ENCODE measurements around the gene LCT.

The LCT gene

DNA sequence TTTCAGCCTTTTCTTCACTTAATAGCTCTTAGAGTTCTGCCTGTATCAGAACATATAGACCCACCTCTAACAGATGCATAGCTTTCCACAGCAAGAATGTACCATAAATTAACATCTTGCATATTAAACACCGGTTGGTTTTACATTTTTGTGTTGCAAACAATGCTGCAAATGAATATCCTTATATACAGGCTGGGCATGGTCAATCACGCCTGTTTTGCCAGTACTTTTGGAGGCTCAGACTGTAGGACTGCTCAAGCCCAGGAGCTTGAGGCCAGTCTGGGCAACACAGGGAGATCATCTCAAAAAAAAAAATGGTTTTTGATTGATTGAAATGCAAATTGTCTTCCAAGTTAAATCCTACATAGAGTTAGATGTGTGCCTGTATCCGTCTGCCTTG is 1.5 kb upstream of the LCT start:
- no peaks in the 10 kb centered on the region for H3K9me3 ChIP-seq (ENCODE audit: severe bottlenecking)
- DNase-seq (ENCODE audit: low spot score) (no peak), ATAC-seq (ENCODE audit: low read depth) (no peak)
- H3K27me3 ChIP-seq (ENCODE audit: insufficient read depth, poor library complexity, severe bottlenecking) = no peaks in the 10 kb centered on the region
- TF ChIP-seq, protein P1, sequence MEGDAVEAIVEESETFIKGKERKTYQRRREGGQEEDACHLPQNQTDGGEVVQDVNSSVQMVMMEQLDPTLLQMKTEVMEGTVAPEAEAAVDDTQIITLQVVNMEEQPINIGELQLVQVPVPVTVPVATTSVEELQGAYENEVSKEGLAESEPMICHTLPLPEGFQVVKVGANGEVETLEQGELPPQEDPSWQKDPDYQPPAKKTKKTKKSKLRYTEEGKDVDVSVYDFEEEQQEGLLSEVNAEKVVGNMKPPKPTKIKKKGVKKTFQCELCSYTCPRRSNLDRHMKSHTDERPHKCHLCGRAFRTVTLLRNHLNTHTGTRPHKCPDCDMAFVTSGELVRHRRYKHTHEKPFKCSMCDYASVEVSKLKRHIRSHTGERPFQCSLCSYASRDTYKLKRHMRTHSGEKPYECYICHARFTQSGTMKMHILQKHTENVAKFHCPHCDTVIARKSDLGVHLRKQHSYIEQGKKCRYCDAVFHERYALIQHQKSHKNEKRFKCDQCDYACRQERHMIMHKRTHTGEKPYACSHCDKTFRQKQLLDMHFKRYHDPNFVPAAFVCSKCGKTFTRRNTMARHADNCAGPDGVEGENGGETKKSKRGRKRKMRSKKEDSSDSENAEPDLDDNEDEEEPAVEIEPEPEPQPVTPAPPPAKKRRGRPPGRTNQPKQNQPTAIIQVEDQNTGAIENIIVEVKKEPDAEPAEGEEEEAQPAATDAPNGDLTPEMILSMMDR (IDR thresholded peaks at IDR 0.05; ENCODE audit: poor library complexity, severe bottlenecking) = no peak
- H3K27ac ChIP-seq (ENCODE audit: poor library complexity, severe bottlenecking) = no peak overlapping the region
- no peaks in the 10 kb centered on the region for H3K4me1 ChIP-seq (ENCODE audit: insufficient read depth, poor library complexity, severe bottlenecking)
- peaks cover 37% of the 10 kb centered on the region for H3K36me3 ChIP-seq (ENCODE audit: low read depth)
- H3K4me3 ChIP-seq (ENCODE audit: severe bottlenecking) = no peak overlapping the region

DNA sequence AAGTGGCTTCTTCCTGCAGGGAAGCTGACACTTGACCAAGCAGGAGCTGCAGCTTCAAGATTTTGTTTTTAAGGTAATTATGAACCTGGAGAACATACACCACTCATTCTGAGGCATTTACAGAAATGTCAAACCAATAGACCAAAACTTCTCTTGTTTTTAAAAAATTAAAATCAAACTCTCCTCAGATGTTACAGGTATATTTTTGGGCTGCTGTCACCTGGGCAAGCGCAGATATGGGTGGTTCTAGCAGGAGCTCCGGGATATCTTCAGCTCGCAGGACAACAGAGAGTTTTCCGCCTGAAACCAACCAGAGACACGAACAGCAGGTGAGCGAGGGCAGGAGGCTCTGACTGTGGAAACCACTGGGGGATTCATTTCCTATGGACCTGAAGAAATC is 4.1 kb downstream of the LCT start:
- no peak overlapping the region for H3K4me3 ChIP-seq (ENCODE audit: severe bottlenecking)
- no peak overlapping the region for H3K27ac ChIP-seq (ENCODE audit: poor library complexity, severe bottlenecking)
- H3K36me3 ChIP-seq (ENCODE audit: low read depth) = no peaks in the 10 kb centered on the region
- no peaks in the 10 kb centered on the region for H3K9me3 ChIP-seq (ENCODE audit: severe bottlenecking)
- no peaks in the 10 kb centered on the region for H3K27me3 ChIP-seq (ENCODE audit: insufficient read depth, poor library complexity, severe bottlenecking)
- ATAC-seq (ENCODE audit: low read depth) (no peak), DNase-seq (ENCODE audit: low spot score) (no peak)
- no peaks in the 10 kb centered on the region for H3K4me1 ChIP-seq (ENCODE audit: insufficient read depth, poor library complexity, severe bottlenecking)
- TF ChIP-seq, protein P1 (IDR thresholded peaks at IDR 0.05; ENCODE audit: poor library complexity, severe bottlenecking) = no peak

DNA sequence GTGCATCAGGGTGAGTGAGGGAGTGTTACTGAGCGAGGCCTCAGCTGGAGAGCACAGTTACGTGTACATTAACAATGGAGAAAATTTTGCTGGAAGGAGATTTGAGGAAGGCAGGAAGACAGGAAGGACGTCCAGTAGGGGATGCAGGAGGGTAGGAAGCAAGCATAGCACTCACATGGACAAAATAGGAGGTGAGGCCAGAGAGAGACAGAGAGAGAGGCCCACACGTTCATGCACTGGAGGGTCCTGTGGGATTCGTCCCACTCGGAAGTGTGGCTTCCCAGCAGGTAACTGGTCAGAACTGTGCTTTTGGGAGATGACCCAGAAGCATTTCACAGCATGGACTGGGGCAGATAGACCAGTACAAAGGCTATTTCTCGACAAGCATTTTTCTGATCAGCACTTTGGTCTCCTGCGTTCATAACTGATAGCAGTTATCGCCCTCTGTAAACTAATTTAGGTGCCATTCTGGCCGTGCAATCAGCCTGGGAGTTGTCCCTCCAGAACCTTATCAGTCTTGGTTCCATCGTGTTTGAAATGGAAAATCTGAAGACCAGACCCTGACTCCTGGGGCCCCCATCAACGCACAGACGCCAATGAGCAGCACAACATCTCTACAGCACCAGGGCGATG is 5.7 kb downstream of the LCT start:
- H3K4me3 ChIP-seq (ENCODE audit: severe bottlenecking) = no peak overlapping the region
- ATAC-seq (ENCODE audit: low read depth) = no peak
- TF ChIP-seq, protein P1 (IDR thresholded peaks at IDR 0.05; ENCODE audit: poor library complexity, severe bottlenecking) = no peak

DNA sequence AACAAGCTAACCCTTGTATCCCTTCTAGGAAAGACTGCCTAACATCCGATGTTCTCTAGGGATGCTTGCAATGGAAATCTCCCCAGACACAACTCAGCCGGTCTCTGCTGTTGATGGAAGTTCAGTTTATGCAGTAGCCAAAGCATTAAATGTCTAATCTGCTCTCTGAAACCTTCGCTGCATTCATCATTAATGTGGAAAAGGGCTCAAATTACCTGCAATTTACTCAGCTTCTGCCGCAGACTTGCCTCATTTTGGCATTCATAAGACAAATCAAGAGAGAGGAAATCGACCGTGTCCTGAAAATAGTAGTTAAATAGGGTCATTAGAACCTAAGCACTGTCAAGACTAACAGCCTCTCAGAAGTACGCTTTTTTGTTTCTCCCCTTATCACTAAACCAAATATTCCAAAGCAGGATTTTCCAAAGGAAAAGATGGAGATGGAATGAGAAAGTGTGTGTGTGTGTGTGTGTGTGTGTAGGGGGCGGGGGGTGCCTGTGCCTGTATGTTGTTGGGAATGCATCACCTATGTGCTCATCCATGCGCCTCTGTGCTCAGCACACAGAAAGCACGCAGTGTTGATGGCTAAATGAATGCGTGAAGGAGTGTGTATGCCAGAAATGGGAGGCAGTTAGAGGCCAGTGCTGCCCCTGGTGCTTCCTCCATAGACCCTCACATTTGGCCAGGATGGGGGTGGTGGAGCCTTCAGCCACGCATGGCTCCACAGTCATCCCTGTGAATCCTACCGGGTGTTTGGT is 7.4 kb downstream of the LCT start:
- ATAC-seq (ENCODE audit: low read depth) (no peak), DNase-seq (ENCODE audit: low spot score) (no peak)
- Histone ChIP-seq H3K4me1 (ENCODE audit: insufficient read depth, poor library complexity, severe bottlenecking) (no peaks in the 10 kb centered on the region), H3K4me3 (ENCODE audit: severe bottlenecking) (no peak overlapping the region), H3K9me3 (ENCODE audit: severe bottlenecking) (no peaks in the 10 kb centered on the region), H3K36me3 (ENCODE audit: low read depth) (no peaks in the 10 kb centered on the region), H3K27ac (ENCODE audit: poor library complexity, severe bottlenecking) (no peak overlapping the region), H3K27me3 (ENCODE audit: insufficient read depth, poor library complexity, severe bottlenecking) (no peaks in the 10 kb centered on the region)
- TF ChIP-seq, protein P1 (IDR thresholded peaks at IDR 0.05; ENCODE audit: poor library complexity, severe bottlenecking) = no peak

More for the DNA sequence above, 5.7 kb downstream of the LCT start:
- no peaks in the 10 kb centered on the region for H3K9me3 ChIP-seq (ENCODE audit: severe bottlenecking)
- H3K27ac ChIP-seq (ENCODE audit: poor library complexity, severe bottlenecking) = no peak overlapping the region
- H3K36me3 ChIP-seq (ENCODE audit: low read depth) = no peaks in the 10 kb centered on the region
- H3K27me3 ChIP-seq (ENCODE audit: insufficient read depth, poor library complexity, severe bottlenecking) = no peaks in the 10 kb centered on the region
- no peaks in the 10 kb centered on the region for H3K4me1 ChIP-seq (ENCODE audit: insufficient read depth, poor library complexity, severe bottlenecking)
- DNase-seq (ENCODE audit: low spot score) = no peak

DNA sequence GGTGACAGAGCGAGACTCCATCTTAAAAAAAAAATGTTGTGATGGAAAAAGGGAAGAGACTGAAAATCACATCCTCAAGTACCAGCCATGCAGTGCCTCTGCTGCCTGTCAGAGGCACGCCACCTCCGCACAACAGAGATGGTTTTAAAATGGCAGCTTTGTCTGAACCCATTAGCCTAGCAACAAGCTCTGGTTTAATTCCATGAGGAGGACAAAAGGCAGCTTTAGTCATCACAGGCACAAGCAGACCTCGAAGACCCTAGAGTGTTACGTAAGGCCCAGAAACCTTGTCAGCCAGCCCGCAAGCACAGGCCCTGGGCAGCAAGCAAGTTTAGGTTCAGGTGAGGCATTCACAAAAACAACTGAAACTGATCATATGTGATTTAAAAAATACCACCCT is 10.4 kb downstream of the LCT start:
- DNase-seq (ENCODE audit: low spot score) (no peak), ATAC-seq (ENCODE audit: low read depth) (no peak)
- no peaks in the 10 kb centered on the region for H3K27me3 ChIP-seq (ENCODE audit: insufficient read depth, poor library complexity, severe bottlenecking)
- no peak overlapping the region for H3K27ac ChIP-seq (ENCODE audit: poor library complexity, severe bottlenecking)
- no peaks in the 10 kb centered on the region for H3K36me3 ChIP-seq (ENCODE audit: low read depth)
- TF ChIP-seq, protein P1 (IDR thresholded peaks at IDR 0.05; ENCODE audit: poor library complexity, severe bottlenecking) = no peak
- H3K4me3 ChIP-seq (ENCODE audit: severe bottlenecking) = no peak overlapping the region
- no peaks in the 10 kb centered on the region for H3K4me1 ChIP-seq (ENCODE audit: insufficient read depth, poor library complexity, severe bottlenecking)
- H3K9me3 ChIP-seq (ENCODE audit: severe bottlenecking) = no peaks in the 10 kb centered on the region
